SW 1271 (cell line): Measurements from ENCODE around the gene HOXB6.

Experiments
- DNase-seq, 2 experiments: peaks; one replicate each; lab custom pipeline; 2025; lab: John Stamatoyannopoulos, UW

Gene HOXB6

DNA sequence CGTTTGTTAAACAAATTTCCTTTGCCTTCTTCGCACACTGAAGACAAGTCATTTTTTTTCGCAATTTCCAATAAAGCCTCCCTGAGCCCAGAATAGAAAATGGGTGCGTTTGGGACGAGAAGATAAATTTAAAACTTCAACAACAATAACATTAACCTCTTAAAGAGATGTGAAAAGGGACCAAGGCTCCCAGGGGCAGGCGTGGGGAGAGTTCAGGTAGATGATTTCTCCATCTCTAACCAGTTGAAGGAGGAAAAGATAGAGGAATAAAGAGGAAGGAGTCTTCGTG lies 25.4 kb downstream of the HOXB6 start:
- DNase-seq = no peak

DNA sequence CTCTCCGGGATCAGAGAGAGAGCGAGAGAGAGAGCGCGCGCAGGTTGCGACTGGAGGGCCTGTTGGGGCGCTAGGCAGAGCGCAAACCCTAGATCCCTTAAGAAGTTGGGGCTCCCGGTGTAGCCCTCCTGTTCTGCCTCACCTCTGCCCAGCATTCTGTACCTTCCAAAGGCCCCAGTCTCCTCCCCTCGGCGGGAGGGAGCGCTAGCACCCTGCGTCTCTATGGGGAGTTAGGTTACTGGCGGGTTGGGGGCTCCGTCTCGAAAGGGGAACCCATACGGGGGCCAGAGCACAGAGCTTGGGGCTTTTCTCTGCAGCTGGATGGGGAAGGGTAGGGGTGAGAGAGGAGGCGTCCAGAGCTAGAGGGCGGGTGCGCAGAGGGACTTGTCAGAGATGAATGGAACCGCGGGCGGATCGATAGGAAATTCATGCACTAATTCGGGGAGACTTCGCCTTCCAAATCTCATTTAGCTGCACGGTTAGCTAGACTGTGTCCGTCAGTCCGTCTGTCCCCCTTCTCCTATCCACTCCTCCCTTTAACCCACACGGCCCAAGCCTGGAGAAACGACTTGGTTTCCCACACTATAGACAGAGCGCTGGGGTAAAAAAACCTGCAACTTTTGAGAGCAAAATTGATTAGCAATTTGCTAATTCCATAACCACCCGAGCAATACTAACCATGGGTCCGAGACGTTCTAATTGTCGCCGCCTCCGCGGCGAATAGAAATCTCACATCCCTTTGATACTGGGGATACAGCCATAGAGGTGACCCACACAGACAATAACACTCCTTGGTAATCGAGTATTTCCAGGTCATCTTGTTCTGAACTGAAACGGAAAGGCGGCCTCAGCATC lies 25.9 kb downstream of the HOXB6 start:
- DNase-seq = no peak

DNA sequence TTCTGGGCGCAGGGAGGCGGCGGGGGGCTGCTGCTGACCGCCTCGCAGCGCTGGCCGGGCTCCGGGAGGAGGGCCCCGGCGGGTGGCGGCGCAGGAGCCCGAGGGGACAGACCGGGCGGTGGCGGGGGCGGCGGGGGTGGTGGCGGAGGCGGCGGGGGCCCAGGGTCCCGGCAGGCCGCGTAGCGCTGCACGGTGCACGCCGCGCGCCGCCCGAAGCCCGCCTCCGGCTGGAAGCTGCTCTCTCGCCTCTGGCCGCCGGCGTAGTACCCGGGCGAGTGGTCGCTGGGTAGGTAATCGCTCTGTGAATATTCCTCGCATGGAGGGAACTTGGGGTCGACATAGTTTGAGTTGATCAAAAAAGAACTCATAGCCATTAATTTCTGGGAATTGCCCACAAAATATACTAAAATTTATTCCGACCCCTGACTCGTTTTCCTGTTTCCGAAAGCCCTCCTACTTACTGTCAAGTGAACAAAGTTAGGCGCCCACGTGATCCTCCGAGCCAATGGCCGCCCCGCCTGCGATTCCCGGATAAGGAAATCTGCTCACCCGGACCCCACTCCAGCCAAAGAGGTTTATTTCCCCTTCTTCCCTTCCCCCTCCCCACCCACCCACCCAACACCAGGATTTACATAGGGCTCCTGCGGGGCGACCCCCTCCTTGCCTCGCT lies 26.7 kb downstream of the HOXB6 start, which contains the start of gene HOXB4:
TSS of gene HOXB4 (minus strand) at position 405 of the 670 bp plus-strand sequence. CDS start at position 374, 31 bp downstream.
- peak in 1 of 2 experiments; percentile 39 for DNase-seq

DNA sequence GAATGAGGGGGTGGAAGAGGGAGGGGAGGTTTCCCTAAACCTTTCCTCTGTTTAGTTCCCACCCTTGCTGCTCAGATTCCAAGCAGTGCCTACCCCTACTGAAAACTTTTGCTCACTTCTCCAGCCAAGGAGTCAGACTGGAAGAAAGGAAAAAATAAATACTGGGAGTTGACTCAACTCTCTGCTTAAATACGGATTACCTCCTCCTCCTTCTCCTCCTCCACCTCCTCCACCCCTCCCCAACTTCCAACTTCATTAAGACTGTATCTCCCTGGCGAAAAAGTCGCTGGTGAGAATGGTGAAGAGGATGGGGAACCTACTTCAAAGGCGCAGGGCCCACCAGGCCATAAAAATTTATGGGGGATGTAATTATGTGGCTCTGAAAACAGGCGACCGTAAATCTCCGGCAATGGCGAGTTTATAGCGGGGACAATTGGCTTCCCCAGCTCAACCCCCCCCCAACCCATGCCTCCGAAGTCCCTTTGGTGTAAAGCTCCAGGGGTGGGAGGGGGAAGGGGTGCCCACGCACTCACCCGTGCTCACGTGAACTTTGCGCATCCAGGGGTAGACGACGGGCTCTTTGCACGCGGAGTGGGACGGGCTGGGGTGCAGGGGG lies 27.3 kb downstream of the HOXB6 start:
- no peak for DNase-seq

DNA sequence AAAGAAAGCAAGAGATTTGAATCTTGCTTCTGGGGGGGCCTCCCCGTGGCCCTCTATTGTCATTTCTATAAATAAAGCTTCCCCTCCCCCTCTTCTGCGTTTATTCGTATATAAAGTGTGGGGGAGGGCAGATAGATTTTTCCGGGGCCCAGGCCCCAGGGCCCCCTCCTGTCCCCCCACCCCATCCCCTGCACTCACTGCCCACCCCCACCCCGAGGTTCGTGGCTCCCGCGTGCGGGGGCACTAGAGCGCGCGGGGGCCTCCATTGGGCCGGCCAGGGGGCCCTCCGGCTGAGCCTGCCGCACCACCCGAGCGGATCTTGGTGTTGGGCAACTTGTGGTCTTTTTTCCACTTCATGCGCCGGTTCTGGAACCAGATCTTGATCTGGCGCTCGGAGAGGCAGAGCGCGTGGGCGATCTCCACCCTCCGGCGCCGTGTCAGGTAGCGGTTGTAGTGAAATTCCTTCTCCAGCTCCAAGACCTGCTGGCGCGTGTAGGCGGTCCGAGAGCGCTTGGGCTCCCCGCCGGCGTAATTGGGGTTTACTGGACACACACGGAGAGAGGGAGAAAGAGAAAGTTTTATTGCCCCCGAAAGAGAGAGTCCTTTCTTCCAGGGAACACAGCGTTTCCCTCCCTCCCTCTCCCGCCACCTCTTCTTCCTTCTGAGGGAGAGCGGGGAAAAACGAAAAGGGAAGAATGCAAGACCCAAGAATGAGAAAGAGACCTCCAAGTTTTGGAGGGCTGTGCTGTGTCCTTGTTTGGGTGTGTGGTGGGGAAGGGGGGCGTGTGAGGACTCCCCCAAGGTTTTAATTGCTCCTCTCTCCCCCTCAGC lies 28.1 kb downstream of the HOXB6 start:
- no peak for DNase-seq

DNA sequence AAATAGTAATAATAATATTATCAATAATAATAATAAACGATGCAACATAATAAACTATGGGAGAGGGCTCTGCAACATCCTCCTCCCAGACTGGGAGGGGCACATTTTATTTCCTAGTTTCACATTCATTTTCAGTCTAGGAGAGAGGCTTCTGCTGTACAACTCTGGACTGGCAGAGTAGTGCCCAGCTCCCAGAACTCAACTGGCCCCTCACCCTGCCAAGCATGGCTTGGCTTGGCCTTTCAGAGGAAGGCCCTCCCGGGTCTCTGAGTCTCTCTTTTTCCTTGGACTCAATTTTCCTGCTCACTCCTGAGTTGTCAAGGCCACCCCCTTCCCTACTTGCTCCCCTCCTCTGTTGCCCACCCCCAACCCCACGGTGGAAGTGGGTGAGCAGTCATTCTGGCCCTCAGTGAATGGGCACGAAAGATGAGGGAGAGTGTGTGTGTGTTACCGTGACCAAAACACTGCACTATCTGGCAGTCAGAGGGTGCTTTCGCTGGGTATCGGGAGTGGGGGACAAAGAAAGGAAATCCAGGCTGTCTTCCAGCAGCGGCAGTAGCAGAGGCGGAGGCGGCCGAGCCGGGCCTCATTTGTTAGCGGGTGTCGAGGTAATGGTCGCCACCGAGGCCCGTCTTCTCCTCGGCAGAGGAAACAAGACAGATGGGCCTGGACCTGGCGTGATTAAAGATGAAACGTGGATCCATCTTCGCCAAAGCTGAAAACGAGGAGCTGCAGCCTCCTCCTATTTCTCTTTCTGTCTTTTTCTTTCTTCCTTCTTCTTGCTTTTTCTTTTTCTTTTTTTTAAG lies 28.9 kb downstream of the HOXB6 start:
- no peak for DNase-seq

DNA sequence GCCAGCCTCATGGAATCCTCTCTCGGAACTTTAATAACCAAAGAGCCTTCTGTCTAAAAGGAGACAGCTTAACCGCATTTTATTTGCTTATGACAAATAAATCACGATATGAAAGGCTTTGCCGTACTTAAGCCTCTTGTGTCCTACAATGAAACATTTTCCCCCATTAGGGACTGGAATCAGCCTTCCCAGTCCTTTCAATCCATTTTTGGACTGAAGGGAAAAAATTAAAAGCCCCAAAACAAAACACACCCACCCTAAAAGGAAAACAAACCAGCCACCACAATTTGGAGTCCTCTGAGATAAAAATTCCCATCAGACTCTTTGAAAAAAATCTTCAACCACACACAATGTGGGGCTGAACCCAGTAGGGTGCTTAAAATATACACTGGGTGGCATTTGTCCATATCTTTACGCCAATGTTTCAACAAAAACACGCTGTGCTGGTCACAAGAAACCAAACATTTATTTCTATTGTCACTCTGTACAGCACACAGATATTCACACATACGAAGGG lies 29.7 kb downstream of the HOXB6 start:
- no peak for DNase-seq

DNA sequence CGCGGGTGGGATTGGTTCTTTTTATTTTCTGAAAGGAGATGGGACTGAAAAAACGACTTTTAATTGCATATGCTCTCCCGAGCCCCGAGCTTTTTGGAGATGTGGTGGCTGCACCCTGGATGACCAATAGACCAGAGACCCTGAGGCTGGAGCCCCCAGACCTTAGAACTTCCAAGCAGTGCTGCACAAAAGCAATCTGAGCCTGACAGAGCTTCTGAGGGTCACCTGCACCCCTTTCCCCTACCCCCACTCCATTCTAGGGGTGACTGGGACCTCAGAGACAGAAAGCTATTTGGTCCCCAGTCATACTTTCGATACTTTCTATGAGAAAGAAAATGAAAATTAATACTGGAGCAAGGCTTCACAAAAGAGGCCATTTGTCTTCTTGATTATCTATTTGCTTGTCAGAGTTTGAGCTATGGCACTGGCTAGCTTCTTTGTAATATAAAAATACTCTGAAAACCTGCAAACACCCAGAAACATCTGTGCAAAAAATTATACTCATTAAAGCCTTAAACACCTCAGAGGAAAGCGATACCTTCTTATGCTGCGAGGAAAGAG lies 30.2 kb downstream of the HOXB6 start:
- DNase-seq = no peak

DNA sequence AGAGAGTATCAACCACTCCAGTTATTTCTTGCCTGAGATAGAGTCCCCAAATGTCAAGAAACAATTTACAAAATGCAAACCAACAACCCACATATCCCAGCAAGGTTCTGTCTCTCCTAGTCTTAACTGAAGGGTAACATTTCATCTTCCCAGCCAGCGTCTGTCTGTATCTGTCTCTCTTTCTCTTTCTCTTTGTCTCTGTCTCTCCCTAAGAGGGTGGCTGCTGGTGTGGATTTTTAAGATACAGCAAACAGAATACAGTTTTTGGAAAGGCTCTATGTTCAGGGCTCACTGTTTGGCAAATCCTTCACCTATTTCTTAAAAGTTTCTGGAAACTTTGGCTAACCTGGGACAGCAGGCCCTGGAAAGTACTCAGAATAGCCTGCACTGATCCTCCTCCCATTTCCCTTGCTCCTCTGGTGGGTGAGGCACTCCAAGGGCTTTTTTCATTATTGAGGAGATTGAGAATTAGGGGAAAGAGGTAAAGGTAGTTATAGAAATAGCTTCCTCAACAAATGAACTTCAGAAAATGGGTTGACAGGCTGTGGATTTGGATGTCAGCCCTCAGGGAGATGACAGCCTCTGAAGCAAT lies 32.9 kb downstream of the HOXB6 start:
- no peak for DNase-seq

DNA sequence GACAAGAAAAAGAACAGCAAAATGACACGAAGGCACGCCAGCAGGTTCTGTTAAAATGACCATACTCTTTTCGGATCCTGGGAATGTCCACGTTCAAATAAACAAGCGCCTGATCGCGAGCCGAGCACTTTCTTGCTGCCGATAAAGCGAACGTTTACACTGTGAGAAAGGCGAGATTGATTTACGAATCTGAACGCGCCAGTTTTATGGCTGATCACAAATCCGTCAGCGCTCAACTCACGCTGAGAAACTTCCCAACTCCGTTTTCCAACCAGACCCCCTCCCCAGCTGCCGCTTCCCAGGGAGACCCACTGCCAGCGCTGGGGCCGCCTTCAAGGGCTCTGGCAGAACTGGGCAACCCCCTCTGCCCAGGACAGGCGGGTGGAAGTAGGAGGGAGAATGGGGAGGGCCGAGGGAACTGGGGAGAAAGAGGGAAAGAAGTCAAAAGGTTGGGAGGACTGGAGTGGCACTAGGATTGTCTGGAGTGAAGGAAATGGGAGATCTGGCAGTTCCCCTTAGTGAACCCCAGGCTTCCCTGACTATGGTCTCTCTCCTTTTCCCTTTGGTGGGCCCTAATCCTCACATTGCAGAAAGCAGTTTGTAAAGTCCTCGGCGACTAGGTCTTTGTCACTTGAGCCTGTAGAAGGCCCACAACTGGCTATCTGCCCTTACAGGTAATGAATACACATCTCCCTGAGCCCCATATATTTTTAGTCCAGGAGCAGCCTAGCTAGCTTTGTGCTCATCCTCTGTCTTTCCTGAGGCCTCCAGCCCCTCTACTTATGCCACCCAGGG lies 33.6 kb downstream of the HOXB6 start:
- no peak for DNase-seq

DNA sequence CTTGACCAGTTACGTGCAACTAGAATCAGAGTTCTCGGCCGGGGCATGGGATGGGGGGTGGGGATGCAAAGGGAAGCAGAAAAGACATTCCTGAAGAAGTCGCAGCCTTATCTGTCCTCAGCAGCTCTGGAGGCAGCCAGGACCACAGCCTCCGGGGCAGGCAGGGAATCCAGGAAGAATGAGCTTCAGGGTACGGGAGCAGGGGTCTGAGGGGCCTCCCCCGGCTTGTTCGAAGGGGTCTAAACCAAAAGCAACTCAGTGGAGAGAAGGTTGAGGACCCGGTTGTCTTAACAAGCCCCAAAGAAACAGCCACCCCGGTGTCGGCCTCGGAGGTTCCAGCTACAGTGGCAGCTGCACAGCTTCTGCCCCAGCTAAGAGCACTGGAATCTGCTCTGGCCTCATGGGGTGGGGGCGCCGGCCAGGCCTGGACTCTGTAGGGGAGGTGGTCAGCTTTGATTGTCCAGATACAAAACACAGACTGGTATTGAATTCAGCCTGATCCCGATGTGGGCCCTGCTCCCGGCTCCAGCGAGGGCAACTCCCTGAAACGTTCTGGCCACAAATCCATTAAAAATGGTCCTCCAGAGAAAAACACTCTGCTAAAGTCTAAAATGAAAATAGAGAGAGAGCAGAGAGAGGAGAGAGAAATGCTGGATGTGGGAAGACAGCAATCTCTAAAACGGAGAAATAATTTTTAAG lies 34.3 kb downstream of the HOXB6 start:
- DNase-seq = no peak

DNA sequence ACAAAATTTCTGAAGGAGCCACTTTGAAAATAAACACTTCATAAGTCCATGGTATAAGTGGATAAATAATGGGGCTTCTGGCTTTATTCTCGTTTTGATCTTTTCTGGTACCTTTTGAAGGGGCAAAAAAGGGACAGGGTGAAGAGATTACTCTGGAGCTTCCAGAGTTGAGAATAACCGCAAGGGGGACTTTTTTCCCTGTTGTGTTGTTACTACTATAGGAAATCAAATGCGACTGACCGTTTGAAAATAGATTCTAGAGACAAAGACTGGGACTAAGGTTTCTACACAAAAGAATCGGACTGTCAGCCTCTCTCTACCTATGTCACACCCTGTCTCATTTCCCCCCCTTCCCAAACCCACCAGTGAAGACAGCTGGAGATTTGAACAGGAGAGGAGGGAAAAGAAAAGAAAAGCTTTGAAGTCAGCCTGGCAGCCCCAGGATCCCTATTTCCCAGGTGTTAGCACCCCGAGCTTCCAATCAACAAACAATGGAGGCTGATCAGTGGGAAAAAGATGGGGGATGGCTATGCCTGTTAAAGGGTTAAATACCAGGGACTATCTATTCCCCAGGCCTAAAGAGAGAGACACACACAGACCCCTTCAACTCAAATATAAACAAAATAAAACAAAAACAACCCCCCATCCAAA lies 35.0 kb downstream of the HOXB6 start:
- DNase-seq = no peak

DNA sequence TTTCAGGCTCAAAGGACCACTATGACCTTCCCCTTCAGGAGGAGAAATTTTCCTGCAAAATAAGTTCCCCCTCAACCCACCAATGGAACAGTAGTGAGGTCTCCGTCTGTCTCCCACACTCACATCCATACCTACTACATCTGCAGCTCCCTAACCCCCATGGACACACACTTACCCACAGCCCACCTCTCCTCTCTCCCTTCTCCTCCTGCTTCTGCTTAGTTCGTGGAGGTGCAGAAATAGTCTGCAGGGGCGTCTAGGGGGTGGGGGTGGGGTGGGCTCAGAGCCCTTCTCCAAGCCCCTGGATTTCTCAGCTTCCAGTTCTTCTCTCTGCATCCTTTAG lies 35.6 kb downstream of the HOXB6 start:
- no peak for DNase-seq

DNA sequence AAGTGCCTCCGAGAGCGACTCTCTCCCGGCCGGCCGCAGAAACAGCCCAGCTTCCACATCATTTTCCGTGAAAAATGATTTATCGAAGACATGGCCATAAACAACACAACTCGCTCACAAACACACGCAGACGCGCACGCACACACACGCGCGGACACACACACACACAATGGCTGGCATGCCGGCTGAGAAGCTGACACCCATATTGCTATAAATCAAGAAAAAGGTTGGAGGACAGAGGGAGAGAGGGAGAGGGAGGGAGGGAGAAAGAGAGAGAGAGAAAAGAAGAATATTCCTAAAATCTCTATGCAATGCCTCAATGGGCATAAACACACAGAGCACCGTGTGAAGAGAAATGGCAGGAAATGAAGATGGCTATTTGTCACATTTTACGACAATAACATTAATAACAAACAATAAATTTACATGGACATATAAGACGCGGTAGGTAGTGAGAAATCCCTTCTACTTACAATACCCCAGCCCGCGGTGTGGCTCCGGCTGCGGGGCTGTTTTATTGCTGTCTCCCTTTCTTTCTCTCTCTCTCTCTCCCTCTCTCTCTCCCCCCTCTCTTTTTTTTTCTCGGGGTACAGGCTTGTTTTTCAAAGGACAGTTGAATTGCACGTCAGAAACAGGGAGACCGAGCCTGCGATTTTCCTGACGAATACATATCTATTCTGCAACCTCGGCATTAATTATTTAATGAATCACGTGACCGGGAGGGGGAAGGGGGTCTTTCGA lies 36.1 kb downstream of the HOXB6 start:
- DNase-seq = no peak

DNA sequence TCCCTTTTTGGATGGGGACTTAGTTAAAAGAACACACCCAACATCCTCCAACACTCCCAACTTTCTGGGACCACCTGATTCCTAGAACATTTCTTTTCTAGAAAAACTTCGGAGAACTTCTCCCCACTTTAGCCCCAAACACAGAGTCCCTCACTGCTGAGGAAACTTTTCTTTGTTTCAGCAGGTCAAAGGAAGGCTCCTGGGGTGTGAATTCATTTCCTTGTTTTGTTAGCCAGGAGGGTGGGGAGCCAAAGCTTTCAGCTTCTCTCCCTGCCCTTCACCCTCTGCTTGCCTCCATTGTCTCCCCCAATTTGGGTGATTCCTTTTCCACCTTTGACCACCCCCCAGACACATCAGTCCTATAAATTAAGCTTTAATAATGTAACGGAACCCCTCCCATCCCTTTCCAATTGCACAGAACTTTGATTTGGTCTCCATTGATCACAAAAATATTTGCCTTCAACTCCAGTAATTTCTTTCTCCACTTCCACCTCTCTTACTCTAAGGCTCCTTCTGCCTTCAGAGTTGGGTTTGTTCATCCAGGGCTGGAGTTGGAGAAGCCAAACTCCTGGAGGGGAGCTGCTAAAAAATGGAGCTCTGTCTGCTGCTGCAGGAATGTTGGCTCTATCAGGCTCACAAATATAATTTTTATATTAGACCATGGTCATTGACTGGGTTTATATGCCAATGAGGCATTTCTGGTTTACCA lies 37.0 kb downstream of the HOXB6 start:
- DNase-seq = no peak

DNA sequence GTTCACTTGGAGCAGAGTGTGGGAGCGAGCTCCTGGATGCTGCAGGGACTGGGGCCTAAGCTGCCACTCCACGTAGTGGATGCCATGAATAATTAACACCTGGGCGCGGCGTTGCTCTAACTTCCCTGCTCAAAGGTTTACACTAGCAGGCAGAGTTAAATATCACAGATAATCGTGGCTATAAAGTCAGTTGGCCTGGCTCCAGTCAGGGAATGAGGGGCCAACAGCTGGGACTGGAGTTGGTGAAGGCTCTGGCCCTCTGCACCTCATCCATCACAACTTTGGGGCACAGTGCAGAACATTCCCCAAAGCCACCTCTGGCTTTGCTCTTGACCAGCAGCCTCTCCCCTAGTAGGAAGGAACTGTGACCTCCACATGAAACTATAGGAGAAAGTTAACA lies 37.6 kb downstream of the HOXB6 start:
- DNase-seq = no peak

DNA sequence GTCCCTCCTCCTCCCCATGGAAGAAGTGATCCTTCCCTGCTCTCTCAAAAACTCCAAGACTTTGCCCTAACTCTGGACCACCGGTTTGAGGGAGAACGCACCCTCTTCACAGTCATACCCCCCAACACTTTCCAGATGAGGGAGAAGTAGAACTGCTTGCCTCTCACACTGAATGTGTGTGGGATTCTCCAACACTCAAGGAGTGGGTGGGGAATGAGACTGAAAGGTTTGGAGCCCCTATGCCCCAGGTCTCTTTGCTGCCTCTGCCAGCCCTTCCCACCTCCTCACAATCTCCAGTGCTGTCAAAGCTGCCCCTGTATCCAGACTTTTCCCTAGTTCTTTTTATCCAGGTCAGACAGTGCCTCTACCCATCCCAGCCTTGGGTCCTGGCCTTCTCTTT lies 38.1 kb downstream of the HOXB6 start:
- no peak for DNase-seq
